ENCODE results near the gene VIPR2.

Gene VIPR2

DNA sequence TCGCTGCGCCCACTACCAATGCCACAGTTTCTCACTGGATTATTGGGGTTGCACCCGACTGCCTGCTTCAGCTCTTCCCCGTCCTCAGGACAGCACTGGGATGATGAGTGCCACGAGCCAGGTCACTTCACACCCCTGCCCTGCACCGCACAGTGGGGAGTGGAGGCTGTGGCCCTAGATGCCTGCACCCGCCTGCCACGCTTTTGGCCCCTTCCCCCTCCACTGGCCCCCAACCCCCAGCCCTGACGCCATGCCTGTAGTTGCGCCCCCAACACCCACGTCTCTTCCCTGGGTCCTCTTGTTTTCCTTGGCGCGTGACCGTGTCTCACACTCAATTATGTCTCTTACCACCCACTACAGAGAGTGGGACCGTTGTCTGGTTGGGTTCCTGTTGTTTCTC is 134.3 kb downstream of the VIPR2 start:
- TF ChIP-seq REST (IDR thresholded peaks at IDR 0.05; ENCODE audit: insufficient read depth in 1 of 2, low read depth in 2 of 2, low read length in 2 of 2), result no peak
- TF ChIP-seq POLR2AphosphoS5 (IDR thresholded peaks at IDR 0.05; ENCODE audit: low read depth, low read length), result no peak

DNA sequence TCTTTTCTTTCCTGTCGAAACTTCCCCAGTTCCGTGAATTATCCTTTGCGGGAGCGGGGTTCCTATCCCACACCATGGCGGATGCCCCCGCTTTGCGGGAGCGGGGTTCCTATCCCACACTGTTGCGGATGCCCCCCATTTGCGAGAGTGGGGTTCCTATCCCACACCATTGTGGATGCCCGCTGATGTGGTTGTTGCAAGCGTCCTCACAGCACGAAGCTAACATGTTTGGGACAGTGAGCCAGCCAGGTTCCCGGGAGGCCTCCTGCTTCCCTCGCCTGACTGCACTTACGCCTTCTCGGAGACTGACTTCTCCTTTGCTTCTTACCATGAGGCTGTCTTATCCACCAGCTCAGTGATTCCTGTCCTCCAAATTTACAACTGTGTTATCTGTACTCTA is 134.7 kb downstream of the VIPR2 start:
- TF ChIP-seq FOXP2 (optimal IDR thresholded peaks at IDR 0.05; ENCODE audit: borderline replicate concordance, extremely low read depth, extremely low read length, insufficient read depth) (no peak), REST (IDR thresholded peaks at IDR 0.05; ENCODE audit: insufficient read depth in 1 of 2, low read depth in 2 of 2, low read length in 2 of 2) (no peak), TAF1 (IDR thresholded peaks at IDR 0.05; ENCODE audit: borderline replicate concordance, insufficient read depth, low read length) (no peak), SIN3A (IDR thresholded peaks at IDR 0.05; ENCODE audit: borderline replicate concordance, insufficient read depth, low read length) (no peak), POLR2AphosphoS5 (IDR thresholded peaks at IDR 0.05; ENCODE audit: low read depth, low read length) (no peak)

GRCh38 chr7:159008417-159008816 is 136.2 kb downstream of the VIPR2 start:
- TF ChIP-seq REST (IDR thresholded peaks at IDR 0.05; ENCODE audit: insufficient read depth in 1 of 2, low read depth in 2 of 2, low read length in 2 of 2), result no peak
- no peak for TF ChIP-seq SIN3A (IDR thresholded peaks at IDR 0.05; ENCODE audit: borderline replicate concordance, insufficient read depth, low read length)
- TF ChIP-seq FOXP2 (optimal IDR thresholded peaks at IDR 0.05; ENCODE audit: borderline replicate concordance, extremely low read depth, extremely low read length, insufficient read depth), result no peak
- no peak for TF ChIP-seq TAF1 (IDR thresholded peaks at IDR 0.05; ENCODE audit: borderline replicate concordance, insufficient read depth, low read length)
- no peak for TF ChIP-seq POLR2AphosphoS5 (IDR thresholded peaks at IDR 0.05; ENCODE audit: low read depth, low read length)

GRCh38 chr7:159007996-159008389 is 136.7 kb downstream of the VIPR2 start:
- TF ChIP-seq FOXP2 (optimal IDR thresholded peaks at IDR 0.05; ENCODE audit: borderline replicate concordance, extremely low read depth, extremely low read length, insufficient read depth) (no peak), SIN3A (IDR thresholded peaks at IDR 0.05; ENCODE audit: borderline replicate concordance, insufficient read depth, low read length) (no peak), REST (IDR thresholded peaks at IDR 0.05; ENCODE audit: insufficient read depth in 1 of 2, low read depth in 2 of 2, low read length in 2 of 2) (no peak), POLR2AphosphoS5 (IDR thresholded peaks at IDR 0.05; ENCODE audit: low read depth, low read length) (no peak)

DNA sequence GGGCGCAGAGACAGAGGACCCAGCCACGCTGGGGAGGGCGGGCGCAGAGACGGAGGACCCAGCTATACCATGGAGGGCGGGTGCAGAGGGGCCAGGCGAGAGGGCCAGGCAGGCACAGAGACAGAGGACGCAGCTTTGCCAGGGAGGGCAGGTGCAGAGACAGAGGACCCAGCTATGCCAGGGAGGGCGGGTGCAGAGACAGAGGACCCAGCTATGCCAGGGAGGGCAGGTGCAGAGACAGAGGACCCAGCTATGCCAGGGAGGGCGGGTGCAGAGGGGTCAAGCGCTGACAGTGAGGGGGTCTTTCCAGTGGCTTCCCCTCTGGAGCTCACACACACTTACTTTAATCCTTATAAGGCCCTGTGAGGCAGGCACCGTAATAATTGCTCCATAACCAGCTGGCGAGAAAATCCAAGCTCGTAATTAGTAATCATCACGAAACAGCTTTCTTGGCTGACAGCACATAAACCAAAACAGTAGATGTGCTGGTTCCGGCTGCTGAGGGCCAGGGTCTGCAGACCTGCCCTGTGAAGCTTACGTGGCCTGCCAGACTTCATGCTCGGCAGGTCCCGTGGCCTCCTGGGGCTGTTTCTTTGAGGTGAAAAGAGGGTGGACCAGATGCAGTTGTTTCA is 137.2 kb downstream of the VIPR2 start:
- TF ChIP-seq SIN3A (IDR thresholded peaks at IDR 0.05; ENCODE audit: borderline replicate concordance, insufficient read depth, low read length), result no peak
- no peak for TF ChIP-seq REST (IDR thresholded peaks at IDR 0.05; ENCODE audit: insufficient read depth in 1 of 2, low read depth in 2 of 2, low read length in 2 of 2)
